Activated B cell treated with CpG ODN at 0.5 μM for 24 hours (primary cell): Measurements from ENCODE around the gene DYNC1LI1. TPM values are rescaled to one million over a fixed set of nuclear protein-coding genes. Genes with fewer than 3 reads are reported as not detected.

ENCODE experiments used
- ATAC-seq: fragments of 200-7000 bp; cut with Tn5 transposase; one replicate; pipeline ENCODE4 v1.10.0; 2021; ENCODE audit warnings: low read depth, mild to moderate bottlenecking, moderate library complexity
- CTCF ChIA-PET: fragments of 350-600 bp; sonication (Branson Sonifier 250); formaldehyde crosslinking; loops from one replicate; lab custom pipeline; 2021; ENCODE audit warnings: antibody characterized with exemption; lab: Charles Lee
- POLR2A ChIA-PET: fragments of 350-600 bp; sonication (Branson Sonifier 250); formaldehyde crosslinking; loops from one replicate; lab custom pipeline; 2021; ENCODE audit warnings: antibody characterized with exemption; lab: Charles Lee
- DNase-seq: peaks from one replicate; pipeline ENCODE4 v3.0.0; 2022
- H3K27ac Mint-ChIP-seq: one replicate; pipeline ENCODE4 v1.8.0; 2020; ENCODE audit warnings: mixed read lengths
- H3K27me3 Mint-ChIP-seq: one replicate; pipeline ENCODE4 v1.8.0; 2021; ENCODE audit warnings: mixed read lengths
- H3K36me3 Mint-ChIP-seq: one replicate; pipeline ENCODE4 v1.8.0; 2021; ENCODE audit warnings: low read depth, mixed read lengths
- H3K4me1 Mint-ChIP-seq: one replicate; pipeline ENCODE4 v1.8.0; 2021; ENCODE audit warnings: mixed read lengths
- H3K4me3 Mint-ChIP-seq: one replicate; pipeline ENCODE4 v1.8.0; 2020; ENCODE audit warnings: mild to moderate bottlenecking, mixed read lengths
- H3K9me3 Mint-ChIP-seq: one replicate; pipeline ENCODE4 v1.8.0; 2020; ENCODE audit warnings: mixed read lengths
- intact Hi-C: fragments of 100-400 bp; cut with micrococcal nuclease; formaldehyde crosslinking; loops from one replicate; pipeline ENCODE4 v1.15.1; 2024
- total RNA-seq: library from RNA; stranded (reverse); gene quantifications from 2 replicates; pipeline ENCODE4 v1.2.3, GENCODE V29; 2022
- TF ChIP-seq, protein P1 (sequence below): fragments of 200-600 bp; IDR thresholded peaks from one replicate; pipeline ENCODE4 v1.8.0; 2022; ENCODE audit warnings: antibody characterized with exemption, mild to moderate bottlenecking

DYNC1LI1 gene
- total RNA-seq, 1 donor from 2014 or later, result 38.8 TPM

DNA sequence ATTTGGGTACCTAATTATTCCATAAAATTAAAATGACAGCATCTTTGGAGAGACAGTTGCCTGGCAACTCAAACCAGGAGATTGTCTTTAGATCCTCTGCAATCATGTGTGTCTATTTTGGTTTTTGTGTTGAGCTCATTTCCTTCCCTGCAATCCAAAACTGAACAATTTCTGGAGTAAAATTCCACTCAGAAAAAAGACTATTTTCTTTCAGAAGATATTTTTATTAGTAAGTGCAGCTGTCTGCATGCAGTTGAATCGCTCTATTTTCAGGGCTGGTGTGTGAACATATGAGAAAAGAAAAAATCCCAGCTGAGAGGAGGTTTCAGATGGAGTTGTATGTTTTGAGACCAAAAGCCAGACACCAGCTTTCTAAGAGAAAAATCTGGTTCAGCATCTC lies 41.9 kb upstream of the DYNC1LI1 start:
- DNase-seq (no peak), ATAC-seq (no peak)
- TF ChIP-seq, protein P1, sequence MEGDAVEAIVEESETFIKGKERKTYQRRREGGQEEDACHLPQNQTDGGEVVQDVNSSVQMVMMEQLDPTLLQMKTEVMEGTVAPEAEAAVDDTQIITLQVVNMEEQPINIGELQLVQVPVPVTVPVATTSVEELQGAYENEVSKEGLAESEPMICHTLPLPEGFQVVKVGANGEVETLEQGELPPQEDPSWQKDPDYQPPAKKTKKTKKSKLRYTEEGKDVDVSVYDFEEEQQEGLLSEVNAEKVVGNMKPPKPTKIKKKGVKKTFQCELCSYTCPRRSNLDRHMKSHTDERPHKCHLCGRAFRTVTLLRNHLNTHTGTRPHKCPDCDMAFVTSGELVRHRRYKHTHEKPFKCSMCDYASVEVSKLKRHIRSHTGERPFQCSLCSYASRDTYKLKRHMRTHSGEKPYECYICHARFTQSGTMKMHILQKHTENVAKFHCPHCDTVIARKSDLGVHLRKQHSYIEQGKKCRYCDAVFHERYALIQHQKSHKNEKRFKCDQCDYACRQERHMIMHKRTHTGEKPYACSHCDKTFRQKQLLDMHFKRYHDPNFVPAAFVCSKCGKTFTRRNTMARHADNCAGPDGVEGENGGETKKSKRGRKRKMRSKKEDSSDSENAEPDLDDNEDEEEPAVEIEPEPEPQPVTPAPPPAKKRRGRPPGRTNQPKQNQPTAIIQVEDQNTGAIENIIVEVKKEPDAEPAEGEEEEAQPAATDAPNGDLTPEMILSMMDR, result no peak
- CTCF ChIA-PET, result no interaction called here
- POLR2A ChIA-PET, result no interaction called here
- Mint-ChIP-seq H3K4me3 (no peak overlapping the region), H3K4me1 (no peaks in the 10 kb centered on the region), H3K27ac (no peak overlapping the region), H3K36me3 (no peaks in the 10 kb centered on the region), H3K27me3 (peaks cover 4% of the 10 kb centered on the region), H3K9me3 (no peaks in the 10 kb centered on the region)
- intact Hi-C loops, result no loop called here

DNA sequence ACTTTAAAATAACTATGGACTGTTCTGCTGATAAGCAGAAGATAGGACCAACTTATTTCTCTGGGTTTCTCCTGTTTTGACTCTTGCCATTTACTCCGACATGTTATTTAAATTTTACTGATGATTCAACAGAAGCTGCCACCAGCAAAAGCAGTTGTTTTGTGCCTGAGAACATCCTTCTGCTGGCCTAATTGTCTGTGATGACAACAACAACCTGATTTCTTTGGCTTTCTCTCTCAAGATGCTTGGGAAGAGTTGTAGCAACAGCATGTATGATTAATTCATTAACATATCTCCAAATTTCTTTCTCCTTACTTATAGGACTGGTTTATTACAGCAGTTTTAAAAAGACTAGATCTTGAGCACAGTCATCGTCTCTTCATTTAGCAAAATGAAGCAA lies 36.9 kb upstream of the DYNC1LI1 start:
- no peak overlapping the region for H3K4me3 Mint-ChIP-seq
- TF ChIP-seq, protein P1, result no peak
- ChIA-PET POLR2A (no interaction called here), CTCF (no interaction called here)
- peaks cover 9% of the 10 kb centered on the region for H3K27me3 Mint-ChIP-seq
- no peaks in the 10 kb centered on the region for H3K36me3 Mint-ChIP-seq
- H3K9me3 Mint-ChIP-seq, result no peaks in the 10 kb centered on the region
- intact Hi-C loops, result no loop called here
- no peaks in the 10 kb centered on the region for H3K4me1 Mint-ChIP-seq
- no peak overlapping the region for H3K27ac Mint-ChIP-seq
- DNase-seq, result no peak
- ATAC-seq, result no peak

- Mint-ChIP-seq H3K27ac (no peak overlapping the region), H3K36me3 (no peaks in the 10 kb centered on the region), H3K27me3 (peaks cover 8% of the 10 kb centered on the region), H3K9me3 (no peaks in the 10 kb centered on the region), H3K4me1 (no peaks in the 10 kb centered on the region), H3K4me3 (no peak overlapping the region)
- ATAC-seq, result no peak
- intact Hi-C loops, result no loop called here
- no peak for DNase-seq
- TF ChIP-seq, protein P1, result no peak
- CTCF ChIA-PET, result no interaction called here
- POLR2A ChIA-PET, result no interaction called here
These were observed 36.3 kb upstream of the DYNC1LI1 start for GRCh38 chr3:32606960-32607359.

- ChIA-PET CTCF (no interaction called here), POLR2A (no interaction called here)
- H3K27me3 Mint-ChIP-seq, result peaks cover 7% of the 10 kb centered on the region
- H3K27ac Mint-ChIP-seq, result no peak overlapping the region
- no peak overlapping the region for H3K4me3 Mint-ChIP-seq
- TF ChIP-seq, protein P1, result no peak
- H3K36me3 Mint-ChIP-seq, result no peaks in the 10 kb centered on the region
- DNase-seq, result no peak
- no peaks in the 10 kb centered on the region for H3K9me3 Mint-ChIP-seq
- ATAC-seq, result no peak
- H3K4me1 Mint-ChIP-seq, result no peaks in the 10 kb centered on the region
- intact Hi-C loops, result no loop called here
These were observed 35.6 kb upstream of the DYNC1LI1 start for GRCh38 chr3:32606277-32606676.

DNA sequence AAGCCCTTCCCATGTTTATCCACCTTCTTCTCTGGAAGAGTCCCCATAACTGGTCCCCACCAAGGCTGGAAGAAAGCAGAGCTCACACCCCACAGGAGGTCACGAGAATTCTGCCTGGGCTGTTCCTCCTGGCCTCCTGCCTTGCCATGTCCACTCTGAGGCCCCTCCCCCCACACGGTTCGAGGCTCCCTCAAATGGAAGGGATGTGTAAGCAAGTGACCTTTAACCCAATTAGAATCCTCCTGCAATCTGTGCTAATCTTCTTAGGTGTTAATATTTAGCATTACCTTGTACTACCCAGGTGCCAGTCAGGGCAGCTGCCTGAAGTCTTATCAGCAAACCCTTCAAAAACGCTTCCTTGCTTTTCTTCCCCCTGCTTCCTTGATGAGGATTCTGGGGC lies 32.4 kb upstream of the DYNC1LI1 start:
- DNase-seq, result no peak
- no peak for ATAC-seq
- ChIA-PET POLR2A (no interaction called here), CTCF (no interaction called here)
- H3K4me3 Mint-ChIP-seq, result no peak overlapping the region
- H3K4me1 Mint-ChIP-seq, result no peaks in the 10 kb centered on the region
- H3K9me3 Mint-ChIP-seq, result no peaks in the 10 kb centered on the region
- H3K27ac Mint-ChIP-seq, result no peak overlapping the region
- TF ChIP-seq, protein P1, result no peak
- intact Hi-C loops, result no loop called here
- H3K36me3 Mint-ChIP-seq, result no peaks in the 10 kb centered on the region
- peaks cover 8% of the 10 kb centered on the region for H3K27me3 Mint-ChIP-seq
